ENCODE measurements around the gene RFX3.

Gene RFX3

GRCh38 chr9:3385871-3386270, 139.9 kb downstream of the RFX3 start:
- no peak overlapping the region for H3K18ac ChIP-seq (ENCODE audit: low read length)
- no peak overlapping the region for H3K9ac ChIP-seq (ENCODE audit: low read depth, low read length, poor library complexity)
- no peak overlapping the region for H4K8ac ChIP-seq (ENCODE audit: low read depth, low read length)
- H3K27ac ChIP-seq (replicated peaks; ENCODE audit: low read length): no peak overlapping the region
- H3K79me1 ChIP-seq (ENCODE audit: low read depth, low read length): no peaks in the 10 kb centered on the region
- no peak overlapping the region for H3K23ac ChIP-seq (ENCODE audit: low read depth, low read length, poor library complexity)
- H2BK12ac ChIP-seq (ENCODE audit: low read length): no peak overlapping the region
- no CpG with 5 or more reads among the region's 1 CpG for WGBS, 2 donors (ENCODE audit: extremely low coverage in 2 of 2, insufficient read length in 2 of 2, insufficient replicate concordance in 1 of 2)
- H3K36me3 ChIP-seq (replicated peaks in 1 of 2; ENCODE audit: control insufficient read depth in 2 of 2, insufficient read depth in 2 of 2, low read length in 2 of 2): peaks cover 5 to 78% of the 10 kb centered on the region in 2 donors
- peaks cover 5 to 34% of the 10 kb centered on the region in 2 donors for H3K9me3 ChIP-seq (replicated peaks in 1 of 2; ENCODE audit: control insufficient read depth in 2 of 2, insufficient read depth in 1 of 2, low read depth in 1 of 2, low read length in 2 of 2)
- H3K4me2 ChIP-seq (ENCODE audit: insufficient read depth, low read length, poor library complexity, severe bottlenecking): no peak overlapping the region
- H3K4me3 ChIP-seq (ENCODE audit: low read length in 2 of 2): no peak overlapping the region
- H4K91ac ChIP-seq (ENCODE audit: low read depth, low read length, poor library complexity): no peak overlapping the region
- no peak overlapping the region for H3K4ac ChIP-seq (ENCODE audit: low read length)
- H2AFZ ChIP-seq (ENCODE audit: low read length): no peak overlapping the region
- H3K27me3 ChIP-seq (ENCODE audit: control insufficient read depth in 3 of 3, insufficient read depth in 3 of 3, low read depth in 1 of 3, low read length in 3 of 3): no peaks in the 10 kb centered on the region
- no peak overlapping the region for H3K14ac ChIP-seq (ENCODE audit: low read length)
- DNase-seq (ENCODE audit: low spot score): no peak
- H2BK15ac ChIP-seq (ENCODE audit: low read length): no peak overlapping the region
- H2BK5ac ChIP-seq (ENCODE audit: low read length): no peak overlapping the region
- no peak overlapping the region for H2AK5ac ChIP-seq (ENCODE audit: low read depth, low read length)
- no peak overlapping the region for H2BK120ac ChIP-seq (ENCODE audit: low read depth, low read length)
- H3K4me1 ChIP-seq (ENCODE audit: control insufficient read depth in 2 of 2, insufficient read depth in 1 of 2, low read depth in 1 of 2, low read length in 2 of 2): peaks cover 0 to 3% of the 10 kb centered on the region in 2 donors

DNA sequence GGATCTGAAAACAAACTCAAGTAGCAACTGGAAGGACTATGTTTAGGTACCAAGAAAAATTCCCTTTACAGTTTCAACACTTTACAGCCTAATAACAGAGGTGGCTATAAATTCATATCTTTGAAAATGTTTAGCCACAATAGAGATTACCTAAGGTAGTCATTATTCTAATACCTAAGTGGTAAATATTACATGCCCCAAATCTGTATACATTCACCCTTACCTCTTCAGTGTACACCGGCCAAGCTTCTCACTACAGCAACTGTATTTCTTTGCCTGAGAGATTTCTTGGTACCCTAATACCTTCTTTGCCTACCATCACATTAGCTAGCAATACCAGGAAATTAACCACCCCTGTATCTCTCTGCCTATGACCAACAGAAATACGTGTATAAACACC, 154.0 kb downstream of the RFX3 start:
- Histone ChIP-seq H3K23ac (ENCODE audit: low read depth, low read length, poor library complexity) (no peak overlapping the region), H3K14ac (ENCODE audit: low read length) (no peak overlapping the region), H4K8ac (ENCODE audit: low read depth, low read length) (no peak overlapping the region), H2BK12ac (ENCODE audit: low read length) (no peak overlapping the region), H3K4me3 (ENCODE audit: low read length in 2 of 2) (no peak overlapping the region), H3K27ac (replicated peaks; ENCODE audit: low read length) (no peak overlapping the region), H2BK120ac (ENCODE audit: low read depth, low read length) (no peak overlapping the region), H3K9me3 (replicated peaks in 1 of 2; ENCODE audit: control insufficient read depth in 2 of 2, insufficient read depth in 1 of 2, low read depth in 1 of 2, low read length in 2 of 2) (no peaks in the 10 kb centered on the region), H3K27me3 (ENCODE audit: control insufficient read depth in 3 of 3, insufficient read depth in 3 of 3, low read depth in 1 of 3, low read length in 3 of 3) (no peaks in the 10 kb centered on the region), H2BK15ac (ENCODE audit: low read length) (no peak overlapping the region), H3K4me1 (ENCODE audit: control insufficient read depth in 2 of 2, insufficient read depth in 1 of 2, low read depth in 1 of 2, low read length in 2 of 2) (peaks cover 0 to 4% of the 10 kb centered on the region in 2 donors), H3K4ac (ENCODE audit: low read length) (no peak overlapping the region), H3K36me3 (replicated peaks in 1 of 2; ENCODE audit: control insufficient read depth in 2 of 2, insufficient read depth in 2 of 2, low read length in 2 of 2) (peaks cover 0 to 13% of the 10 kb centered on the region in 2 donors), H2BK5ac (ENCODE audit: low read length) (no peak overlapping the region), H2AK5ac (ENCODE audit: low read depth, low read length) (no peak overlapping the region), H4K91ac (ENCODE audit: low read depth, low read length, poor library complexity) (no peak overlapping the region), H3K4me2 (ENCODE audit: insufficient read depth, low read length, poor library complexity, severe bottlenecking) (no peak overlapping the region), H3K18ac (ENCODE audit: low read length) (no peak overlapping the region), H3K79me1 (ENCODE audit: low read depth, low read length) (no peaks in the 10 kb centered on the region), H3K9ac (ENCODE audit: low read depth, low read length, poor library complexity) (no peak overlapping the region), H2AFZ (ENCODE audit: low read length) (no peak overlapping the region)
- no CpG with 5 or more reads among the region's 2 CpGs for WGBS, 2 donors (ENCODE audit: extremely low coverage in 2 of 2, insufficient read length in 2 of 2, insufficient replicate concordance in 1 of 2)
- no peak for DNase-seq (ENCODE audit: low spot score)

DNA sequence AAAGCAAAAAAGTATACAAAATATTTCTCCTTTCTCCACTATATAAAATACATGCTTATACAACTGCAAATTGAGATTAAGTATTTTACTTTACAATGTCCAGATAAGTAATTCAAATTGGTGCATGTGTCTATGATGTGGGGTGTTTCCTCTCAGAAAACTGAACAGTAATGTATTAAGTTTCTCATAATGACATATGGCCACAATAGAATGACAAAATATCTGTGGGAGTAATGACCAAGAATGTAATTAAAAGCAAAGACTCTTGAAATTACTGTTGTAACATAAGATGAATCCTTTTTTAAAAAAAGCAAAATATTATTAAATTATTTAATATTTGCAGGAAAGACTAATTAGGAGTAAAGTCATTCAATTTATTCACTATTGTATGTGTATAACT, 155.1 kb downstream of the RFX3 start:
- no peak overlapping the region for H2BK120ac ChIP-seq (ENCODE audit: low read depth, low read length)
- no peak overlapping the region for H3K18ac ChIP-seq (ENCODE audit: low read length)
- DNase-seq (ENCODE audit: low spot score): no peak
- H2AK5ac ChIP-seq (ENCODE audit: low read depth, low read length): no peak overlapping the region
- H3K27me3 ChIP-seq (ENCODE audit: control insufficient read depth in 3 of 3, insufficient read depth in 3 of 3, low read depth in 1 of 3, low read length in 3 of 3): no peaks in the 10 kb centered on the region
- no peak overlapping the region for H4K91ac ChIP-seq (ENCODE audit: low read depth, low read length, poor library complexity)
- no peak overlapping the region for H2BK5ac ChIP-seq (ENCODE audit: low read length)
- no peak overlapping the region for H3K27ac ChIP-seq (replicated peaks; ENCODE audit: low read length)
- no peak overlapping the region for H3K4ac ChIP-seq (ENCODE audit: low read length)
- no peak overlapping the region for H3K4me3 ChIP-seq (ENCODE audit: low read length in 2 of 2)
- H3K4me2 ChIP-seq (ENCODE audit: insufficient read depth, low read length, poor library complexity, severe bottlenecking): no peak overlapping the region
- H2BK15ac ChIP-seq (ENCODE audit: low read length): no peak overlapping the region
- no peak overlapping the region for H2AFZ ChIP-seq (ENCODE audit: low read length)
- H4K8ac ChIP-seq (ENCODE audit: low read depth, low read length): no peak overlapping the region
- no peak overlapping the region for H3K14ac ChIP-seq (ENCODE audit: low read length)
- peaks cover 0 to 4% of the 10 kb centered on the region in 2 donors for H3K4me1 ChIP-seq (ENCODE audit: control insufficient read depth in 2 of 2, insufficient read depth in 1 of 2, low read depth in 1 of 2, low read length in 2 of 2)
- H3K9me3 ChIP-seq (replicated peaks in 1 of 2; ENCODE audit: control insufficient read depth in 2 of 2, insufficient read depth in 1 of 2, low read depth in 1 of 2, low read length in 2 of 2): no peaks in the 10 kb centered on the region
- no peak overlapping the region for H3K9ac ChIP-seq (ENCODE audit: low read depth, low read length, poor library complexity)
- H3K79me1 ChIP-seq (ENCODE audit: low read depth, low read length): peaks cover 2% of the 10 kb centered on the region
- H3K36me3 ChIP-seq (replicated peaks in 1 of 2; ENCODE audit: control insufficient read depth in 2 of 2, insufficient read depth in 2 of 2, low read length in 2 of 2): peaks cover 0 to 13% of the 10 kb centered on the region in 2 donors
- H3K23ac ChIP-seq (ENCODE audit: low read depth, low read length, poor library complexity): no peak overlapping the region
- H2BK12ac ChIP-seq (ENCODE audit: low read length): no peak overlapping the region

DNA sequence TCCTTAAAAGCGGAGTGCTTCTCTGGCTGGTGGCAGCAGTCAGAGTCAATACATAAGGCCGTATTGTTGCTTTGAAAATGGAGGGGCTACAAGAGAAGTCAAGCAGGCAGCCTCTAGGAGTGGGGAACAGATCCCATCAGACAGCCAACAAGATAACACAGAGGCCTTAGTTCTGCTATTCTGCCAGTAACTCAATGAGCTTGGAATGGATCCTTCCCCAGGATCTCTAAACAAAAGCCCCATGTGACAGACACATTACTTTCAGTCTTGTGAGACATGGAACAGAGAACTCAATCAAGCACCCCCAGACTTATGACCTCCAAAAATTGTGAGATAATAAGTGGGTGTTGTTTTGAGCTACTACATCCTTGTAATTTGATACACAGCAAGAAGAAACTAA, 158.6 kb downstream of the RFX3 start:
- Histone ChIP-seq H2AFZ (ENCODE audit: low read length) (no peak overlapping the region), H3K4me1 (ENCODE audit: control insufficient read depth in 2 of 2, insufficient read depth in 1 of 2, low read depth in 1 of 2, low read length in 2 of 2) (peaks cover 0 to 4% of the 10 kb centered on the region in 2 donors), H2BK120ac (ENCODE audit: low read depth, low read length) (no peak overlapping the region), H3K18ac (ENCODE audit: low read length) (no peak overlapping the region), H3K14ac (ENCODE audit: low read length) (no peak overlapping the region), H3K4ac (ENCODE audit: low read length) (no peak overlapping the region), H3K9ac (ENCODE audit: low read depth, low read length, poor library complexity) (no peak overlapping the region), H2BK15ac (ENCODE audit: low read length) (no peak overlapping the region), H3K79me1 (ENCODE audit: low read depth, low read length) (peaks cover 2% of the 10 kb centered on the region), H3K9me3 (replicated peaks in 1 of 2; ENCODE audit: control insufficient read depth in 2 of 2, insufficient read depth in 1 of 2, low read depth in 1 of 2, low read length in 2 of 2) (no peaks in the 10 kb centered on the region), H4K8ac (ENCODE audit: low read depth, low read length) (no peak overlapping the region), H3K4me2 (ENCODE audit: insufficient read depth, low read length, poor library complexity, severe bottlenecking) (no peak overlapping the region), H2BK12ac (ENCODE audit: low read length) (no peak overlapping the region), H3K23ac (ENCODE audit: low read depth, low read length, poor library complexity) (no peak overlapping the region), H3K27ac (replicated peaks; ENCODE audit: low read length) (peak overlapping the region; percentile 44), H3K4me3 (ENCODE audit: low read length in 2 of 2) (no peak overlapping the region), H2BK5ac (ENCODE audit: low read length) (no peak overlapping the region), H3K36me3 (replicated peaks in 1 of 2; ENCODE audit: control insufficient read depth in 2 of 2, insufficient read depth in 2 of 2, low read length in 2 of 2) (peaks cover 0 to 16% of the 10 kb centered on the region in 2 donors), H2AK5ac (ENCODE audit: low read depth, low read length) (no peak overlapping the region), H4K91ac (ENCODE audit: low read depth, low read length, poor library complexity) (no peak overlapping the region), H3K27me3 (ENCODE audit: control insufficient read depth in 3 of 3, insufficient read depth in 3 of 3, low read depth in 1 of 3, low read length in 3 of 3) (no peaks in the 10 kb centered on the region)
- WGBS, 2 donors (ENCODE audit: extremely low coverage in 2 of 2, insufficient read length in 2 of 2, insufficient replicate concordance in 1 of 2): no CpG with 5 or more reads among the region's 2 CpGs
- peak; percentile 26 for DNase-seq (ENCODE audit: low spot score)
